Uterus (tissue), 2 donors: ENCODE measurements around the gene KCNC1.

ENCODE experiments used
- POLR2A ChIP-seq, 2 donors: fragments of 450-650 bp; IDR thresholded peaks; one replicate each; pipeline ENCODE4 v1.6.1; 2016; ENCODE audit warnings: antibody characterized with exemption in 2 of 2, mild to moderate bottlenecking in 1 of 2, moderate library complexity in 1 of 2
- TF ChIP-seq, protein P1 (sequence below), 4 experiments: fragments of 200-600 bp in 2 of 4; fragments of 450-650 bp in 2 of 4; sonication (generic) in 2 of 4; IDR thresholded peaks; one replicate each; pipeline ENCODE4 v1.5.1; 2016 to 2019; ENCODE audit warnings: antibody characterized with exemption in 4 of 4, mild to moderate bottlenecking in 2 of 4, moderate library complexity in 1 of 4

DNA sequence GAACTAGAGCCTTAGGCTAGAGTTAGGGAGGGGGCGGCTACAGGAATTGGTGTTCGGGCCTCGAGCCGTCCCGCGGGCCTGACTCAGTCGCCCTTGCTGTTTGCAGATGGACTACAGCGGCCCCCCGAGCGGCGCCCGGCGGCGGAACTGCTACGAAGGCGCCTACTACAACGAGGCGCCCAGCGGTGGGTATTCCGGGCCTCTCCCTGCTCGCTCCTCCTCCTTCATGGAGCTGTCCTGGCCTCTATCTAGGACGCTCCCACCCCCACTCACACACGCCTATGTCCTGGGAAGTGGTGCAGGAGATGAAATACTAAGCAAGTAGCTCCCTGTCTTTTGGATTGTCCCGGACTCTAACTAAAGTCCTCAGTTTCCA lies 13.8 kb upstream of the KCNC1 start:
- TF ChIP-seq, protein P1, sequence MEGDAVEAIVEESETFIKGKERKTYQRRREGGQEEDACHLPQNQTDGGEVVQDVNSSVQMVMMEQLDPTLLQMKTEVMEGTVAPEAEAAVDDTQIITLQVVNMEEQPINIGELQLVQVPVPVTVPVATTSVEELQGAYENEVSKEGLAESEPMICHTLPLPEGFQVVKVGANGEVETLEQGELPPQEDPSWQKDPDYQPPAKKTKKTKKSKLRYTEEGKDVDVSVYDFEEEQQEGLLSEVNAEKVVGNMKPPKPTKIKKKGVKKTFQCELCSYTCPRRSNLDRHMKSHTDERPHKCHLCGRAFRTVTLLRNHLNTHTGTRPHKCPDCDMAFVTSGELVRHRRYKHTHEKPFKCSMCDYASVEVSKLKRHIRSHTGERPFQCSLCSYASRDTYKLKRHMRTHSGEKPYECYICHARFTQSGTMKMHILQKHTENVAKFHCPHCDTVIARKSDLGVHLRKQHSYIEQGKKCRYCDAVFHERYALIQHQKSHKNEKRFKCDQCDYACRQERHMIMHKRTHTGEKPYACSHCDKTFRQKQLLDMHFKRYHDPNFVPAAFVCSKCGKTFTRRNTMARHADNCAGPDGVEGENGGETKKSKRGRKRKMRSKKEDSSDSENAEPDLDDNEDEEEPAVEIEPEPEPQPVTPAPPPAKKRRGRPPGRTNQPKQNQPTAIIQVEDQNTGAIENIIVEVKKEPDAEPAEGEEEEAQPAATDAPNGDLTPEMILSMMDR (IDR thresholded peaks at IDR 0.05): no peak
- TF ChIP-seq POLR2A (IDR thresholded peaks at IDR 0.05): no peak
